ENCODE results near the gene NHLRC1.

- TF ChIP-seq BRCA1 (IDR thresholded peaks at IDR 0.05) (no peak), BRCA1 (CRISPR knock-in tag; IDR thresholded peaks at IDR 0.05) (no peak), STAT5A (IDR thresholded peaks at IDR 0.05; ENCODE audit: borderline replicate concordance, low read length) (no peak), KLF13 (tag; IDR thresholded peaks at IDR 0.05; ENCODE audit: borderline replicate concordance, low read depth) (no peak), HIVEP1 (CRISPR knock-in tag; IDR thresholded peaks at IDR 0.05) (no peak), RNF2 (IDR thresholded peaks at IDR 0.05) (no peak), SP1 (CRISPR knock-in tag; IDR thresholded peaks at IDR 0.05) (no peak)
Measured at GRCh38 chr6:18155864-18156421, 33.5 kb upstream of the NHLRC1 start.

Data from K562 (cell line).